GM21423 (cell line): Measurements from ENCODE around the gene DLL3.

Source experiments
- ATAC-seq: cut with Tn5 transposase; IDR thresholded peaks from one replicate; pipeline ENCODE4 v1.9.1; 2021; ENCODE audit warnings: mild to moderate bottlenecking, moderate library complexity; ENCODE audit not compliant: unreplicated experiment

The DLL3 gene

DNA sequence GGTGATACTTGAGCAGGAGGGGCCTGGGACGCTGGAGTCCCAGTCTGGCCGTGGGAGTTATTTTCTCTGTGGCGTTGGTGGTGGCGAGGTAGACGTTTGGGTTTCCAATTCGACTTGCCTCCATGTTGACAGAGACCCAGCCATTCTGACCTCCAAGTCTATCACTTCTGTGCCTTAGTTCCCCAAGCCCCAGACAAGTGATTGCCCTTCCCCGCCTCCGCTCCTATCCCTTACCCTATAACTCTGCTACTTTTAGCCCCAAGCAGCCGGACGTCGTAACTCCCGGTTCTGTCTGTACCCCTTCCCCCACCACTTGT lies 17.6 kb upstream of the DLL3 start:
- ATAC-seq, result no peak

GRCh38 chr19:39481676-39482075 lies 17.1 kb upstream of the DLL3 start:
- ATAC-seq, result no peak

GRCh38 chr19:39483141-39483540 lies 15.6 kb upstream of the DLL3 start:
- no peak for ATAC-seq

DNA sequence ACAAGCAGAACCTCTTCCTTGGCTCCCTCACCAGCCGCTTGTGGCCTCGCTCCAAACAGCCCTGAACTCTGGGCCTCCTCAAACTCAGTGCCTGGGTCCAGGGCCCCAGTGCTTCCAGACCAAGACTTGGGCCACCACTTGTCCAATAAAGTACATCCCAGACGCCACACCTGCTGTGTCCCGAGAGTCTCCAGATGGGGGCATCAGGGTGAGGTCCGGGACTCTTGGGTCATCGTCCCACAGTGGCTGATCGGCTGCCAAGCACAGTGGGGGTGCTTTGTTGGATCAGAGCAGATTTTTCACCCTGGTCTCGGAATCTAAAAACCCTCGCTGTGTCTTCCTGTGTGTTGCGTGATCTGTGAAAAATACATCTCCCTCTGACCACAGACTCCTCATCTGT lies 9.0 kb upstream of the DLL3 start:
- ATAC-seq, result no peak

DNA sequence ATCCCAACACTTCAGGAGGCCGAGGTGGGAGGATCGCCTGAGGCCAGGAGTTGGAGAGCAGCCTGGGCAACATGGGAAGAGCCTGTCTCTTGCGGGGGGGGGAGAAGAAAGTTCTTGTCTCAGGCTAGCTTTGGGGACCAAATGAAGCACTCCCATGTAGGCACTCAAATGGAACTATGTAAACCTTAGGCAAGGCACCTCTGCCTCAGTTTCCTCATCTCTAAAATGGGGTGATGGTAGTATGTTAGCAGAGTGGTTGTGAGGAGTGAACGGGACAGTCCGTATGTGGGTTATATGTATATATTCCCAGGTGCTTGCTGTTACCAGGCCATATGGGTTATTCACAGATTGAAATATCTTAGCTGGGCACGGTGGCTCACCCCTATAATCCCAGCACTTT lies 6.5 kb upstream of the DLL3 start:
- ATAC-seq, result no peak

GRCh38 chr19:39492788-39493187 lies 6.0 kb upstream of the DLL3 start:
- ATAC-seq, result no peak

- no peak for ATAC-seq
Observed at GRCh38 chr19:39494661-39495060, 4.1 kb upstream of the DLL3 start.

DNA sequence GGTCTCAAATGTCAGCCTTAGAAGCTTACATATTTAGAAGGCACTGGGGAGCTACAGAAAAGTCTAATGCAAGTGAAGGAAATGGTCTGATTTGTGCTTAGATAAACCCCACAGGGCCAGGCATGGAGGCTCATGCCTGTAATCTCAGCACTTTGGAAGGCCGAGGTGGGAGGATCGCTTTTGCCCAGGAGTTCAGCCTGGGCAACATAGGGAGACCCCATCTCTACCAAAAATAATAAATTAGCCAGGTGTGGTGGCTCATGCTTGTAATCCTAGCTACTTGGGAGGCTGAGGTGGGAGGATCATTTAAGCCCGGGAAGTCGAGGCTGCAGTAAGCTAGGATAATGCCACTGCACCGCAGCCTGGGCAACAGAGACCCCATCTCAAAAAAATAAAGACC lies 2.7 kb upstream of the DLL3 start:
- no peak for ATAC-seq

DNA sequence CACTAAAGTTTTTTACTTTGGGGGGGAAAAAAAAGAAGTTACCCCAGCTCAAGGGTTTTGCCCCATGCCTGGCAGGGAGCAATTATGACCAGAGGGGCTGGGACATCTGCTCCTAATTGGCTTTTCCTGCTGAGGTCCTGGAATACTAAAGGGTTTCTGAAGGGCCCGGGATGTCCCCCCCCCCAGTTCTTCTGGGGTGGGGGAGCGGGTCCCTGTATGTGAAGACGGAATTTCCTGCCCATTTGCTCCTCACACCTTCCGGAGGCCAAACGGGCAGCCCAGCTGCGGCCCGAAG lies 1.1 kb upstream of the DLL3 start:
- ATAC-seq, result no peak

DNA sequence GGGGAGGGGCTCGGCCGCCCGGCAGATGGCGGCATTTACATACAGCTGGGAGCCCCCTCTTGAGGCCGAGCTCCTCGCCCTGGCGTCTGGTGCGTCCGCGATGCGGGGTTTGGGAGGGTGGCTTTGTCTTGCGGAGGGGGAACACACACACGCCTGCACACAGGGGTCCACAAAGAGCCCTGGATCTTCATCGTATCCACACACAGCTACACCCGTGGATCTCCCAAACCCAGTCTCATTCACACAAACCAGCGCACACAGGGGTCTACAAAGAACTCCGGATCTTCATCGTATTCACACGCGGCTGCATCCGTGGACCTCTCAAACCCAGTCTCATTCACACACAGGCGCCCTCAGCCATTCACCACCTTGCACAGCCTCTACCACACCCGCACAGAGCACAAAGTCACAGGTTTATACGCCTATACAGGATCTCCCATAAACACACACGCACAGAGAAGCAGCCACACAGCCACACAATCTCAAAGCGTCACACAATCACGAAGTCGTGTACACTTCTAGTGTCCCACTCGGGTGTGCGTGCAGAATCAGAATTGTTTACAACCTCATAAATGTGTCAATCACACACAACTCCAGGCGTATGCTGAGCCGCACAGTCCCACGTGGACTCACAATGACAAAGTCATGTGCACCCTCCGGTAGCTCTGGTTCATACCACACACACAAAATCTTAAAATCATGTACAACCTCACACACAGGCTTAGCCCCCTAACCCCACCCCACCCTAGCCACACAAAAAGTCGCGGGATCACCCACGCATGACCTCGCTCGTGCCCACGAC lies 550 bp upstream of the DLL3 start:
- no peak for ATAC-seq

DNA sequence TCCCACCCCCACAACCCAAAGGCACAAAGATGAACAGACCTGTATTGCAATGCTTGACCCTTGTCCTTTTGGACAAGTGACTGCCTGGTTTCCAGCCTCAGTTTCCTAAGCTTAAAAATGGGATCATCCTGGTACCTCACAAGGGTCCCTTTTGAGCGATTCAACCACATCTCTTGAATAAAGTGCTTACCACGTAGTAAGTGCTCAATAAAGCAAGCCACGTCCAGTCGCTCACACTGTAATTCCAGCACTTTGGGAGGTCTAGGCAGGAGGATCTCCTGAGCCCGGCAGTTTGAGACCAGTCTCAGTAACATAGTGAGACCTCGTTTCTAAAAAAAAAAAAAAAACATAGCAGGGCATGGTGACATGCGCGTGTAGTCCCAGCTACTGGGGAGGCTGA lies 1.2 kb downstream of the DLL3 start:
- no peak for ATAC-seq

GRCh38 chr19:39500543-39500942 lies 1.8 kb downstream of the DLL3 start:
- ATAC-seq, result no peak

- ATAC-seq, result no peak
Observed at GRCh38 chr19:39501340-39501739, 2.6 kb downstream of the DLL3 start.

DNA sequence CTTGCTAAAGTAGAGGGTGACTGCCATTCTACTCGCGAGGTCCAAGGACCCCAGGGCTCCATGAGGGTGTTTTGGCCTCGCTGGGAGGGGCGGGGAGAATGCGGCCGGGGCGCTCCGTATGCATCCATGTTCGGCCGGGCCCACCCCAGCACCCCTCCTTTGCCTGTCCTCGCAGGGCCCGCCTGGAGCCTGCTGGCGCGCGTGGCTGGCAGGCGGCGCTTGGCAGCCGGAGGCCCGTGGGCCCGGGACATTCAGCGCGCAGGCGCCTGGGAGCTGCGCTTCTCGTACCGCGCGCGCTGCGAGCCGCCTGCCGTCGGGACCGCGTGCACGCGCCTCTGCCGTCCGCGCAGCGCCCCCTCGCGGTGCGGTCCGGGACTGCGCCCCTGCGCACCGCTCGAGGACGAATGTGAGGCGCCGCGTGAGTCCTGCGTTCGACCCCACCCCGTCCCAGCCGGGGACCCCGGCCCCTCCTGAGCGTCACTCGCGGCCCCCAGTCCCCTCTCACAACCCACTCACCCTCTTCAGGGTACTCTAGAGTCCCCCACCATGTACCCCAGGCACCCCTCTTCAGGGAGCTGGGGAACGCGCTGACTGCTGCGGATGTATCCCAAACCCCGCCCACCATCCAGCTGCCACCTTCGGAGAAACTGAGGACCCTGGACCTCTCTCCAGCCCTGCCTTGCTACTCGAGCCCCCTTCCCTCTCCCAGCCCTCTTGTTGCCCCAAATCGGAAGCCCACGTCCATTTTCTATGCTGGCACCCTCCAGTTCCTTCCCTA lies 4.1 kb downstream of the DLL3 start:
- no peak for ATAC-seq

- ATAC-seq, result no peak
Observed at GRCh38 chr19:39506598-39506943, 7.8 kb downstream of the DLL3 start.

DNA sequence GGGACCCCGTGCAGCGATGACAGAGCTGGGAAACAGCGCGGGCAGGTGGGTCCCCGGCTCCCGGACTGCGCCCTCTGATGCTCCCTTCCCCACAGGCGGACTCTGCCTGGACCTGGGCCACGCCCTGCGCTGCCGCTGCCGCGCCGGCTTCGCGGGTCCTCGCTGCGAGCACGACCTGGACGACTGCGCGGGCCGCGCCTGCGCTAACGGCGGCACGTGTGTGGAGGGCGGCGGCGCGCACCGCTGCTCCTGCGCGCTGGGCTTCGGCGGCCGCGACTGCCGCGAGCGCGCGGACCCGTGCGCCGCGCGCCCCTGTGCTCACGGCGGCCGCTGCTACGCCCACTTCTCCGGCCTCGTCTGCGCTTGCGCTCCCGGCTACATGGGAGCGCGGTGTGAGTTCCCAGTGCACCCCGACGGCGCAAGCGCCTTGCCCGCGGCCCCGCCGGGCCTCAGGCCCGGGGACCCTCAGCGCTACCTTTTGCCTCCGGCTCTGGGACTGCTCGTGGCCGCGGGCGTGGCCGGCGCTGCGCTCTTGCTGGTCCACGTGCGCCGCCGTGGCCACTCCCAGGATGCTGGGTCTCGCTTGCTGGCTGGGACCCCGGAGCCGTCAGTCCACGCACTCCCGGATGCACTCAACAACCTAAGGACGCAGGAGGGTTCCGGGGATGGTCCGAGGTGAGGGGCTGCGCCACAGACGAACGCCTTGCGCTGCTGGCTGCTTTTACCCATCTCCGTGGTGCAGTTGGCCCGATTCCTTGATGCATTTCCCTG lies 8.4 kb downstream of the DLL3 start:
- ATAC-seq, result no peak

- no peak for ATAC-seq
Observed at GRCh38 chr19:39507715-39508364, 9.1 kb downstream of the DLL3 start.

DNA sequence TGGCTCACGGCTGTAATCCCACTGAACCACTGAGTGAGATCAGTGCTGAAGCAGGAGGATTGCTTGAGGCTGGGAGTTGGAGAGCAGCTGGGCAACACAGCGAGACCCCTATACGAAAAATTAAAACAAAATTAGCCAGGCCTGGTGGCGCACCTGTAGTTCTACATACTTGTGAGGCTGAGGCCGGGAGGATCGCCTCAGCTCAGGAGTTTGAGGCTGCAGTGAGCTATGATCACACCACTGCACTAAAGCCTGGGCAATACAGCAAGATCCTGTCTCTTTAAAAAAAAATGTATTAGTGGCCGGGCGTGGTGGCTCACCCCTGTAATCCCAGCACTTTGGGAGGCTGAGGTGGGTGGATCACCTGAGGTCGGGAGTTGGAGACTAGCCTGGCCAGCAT lies 9.9 kb downstream of the DLL3 start:
- ATAC-seq, result no peak

GRCh38 chr19:39509233-39509632 lies 10.5 kb downstream of the DLL3 start:
- no peak for ATAC-seq

GRCh38 chr19:39512988-39513387 lies 14.2 kb downstream of the DLL3 start:
- no peak for ATAC-seq

- ATAC-seq, result no peak
Observed at GRCh38 chr19:39514840-39515550, 16.2 kb downstream of the DLL3 start, which contains the start of gene SELENOV. SELENOV (plus strand) TSS chr19:39515139; CDS start chr19:39515213, 74 bp downstream.
